HT-29 (cell line): ENCODE results near the gene GLI3. TPM values are rescaled to one million over a fixed set of nuclear protein-coding genes. Genes with fewer than 3 reads are reported as not detected.

ENCODE experiments used
- DNase-seq: peaks from one replicate; pipeline ENCODE4 v3.0.0-alpha.2; 2015; ENCODE audit warnings: low spot score
- total RNA-seq: library from RNA; depleted of rRNA; stranded (reverse); fragments of >200 nt; shearing (Covaris generic); gene quantifications from 2 replicates; pipeline ENCODE4 v1.2.3, GENCODE V29; 2014; rRNA removed

Gene GLI3
- not detected in 2 replicates for total RNA-seq

- no peak for DNase-seq
These were observed at the start of gene GLI3 for GRCh38 chr7:42236976-42237810. Gene GLI3 (minus strand): TSS chr7:42237209. CDS start chr7:42223253, 13,956 bp downstream.

- no peak for DNase-seq
These were observed 48.4 kb upstream of the GLI3 start for GRCh38 chr7:42285383-42285824.

GRCh38 chr7:42283553-42283952 lies 46.5 kb upstream of the GLI3 start:
- DNase-seq, result no peak

- no peak for DNase-seq
These were observed 41.3 kb upstream of the GLI3 start for GRCh38 chr7:42278344-42278743.

GRCh38 chr7:42274053-42274452 lies 37.0 kb upstream of the GLI3 start:
- no peak for DNase-seq

- DNase-seq, result peak; percentile 5
These were observed 36.0 kb upstream of the GLI3 start for GRCh38 chr7:42272793-42273665.

GRCh38 chr7:42269161-42269560 lies 32.2 kb upstream of the GLI3 start:
- DNase-seq, result no peak

- DNase-seq, result no peak
These were observed 27.7 kb upstream of the GLI3 start for GRCh38 chr7:42264702-42265101.

GRCh38 chr7:42263971-42264370 lies 27.0 kb upstream of the GLI3 start:
- DNase-seq, result no peak

GRCh38 chr7:42262964-42263363 lies 26.0 kb upstream of the GLI3 start:
- no peak for DNase-seq

GRCh38 chr7:42254217-42254616 lies 17.2 kb upstream of the GLI3 start:
- no peak for DNase-seq

- DNase-seq, result no peak
These were observed 16.3 kb upstream of the GLI3 start for GRCh38 chr7:42253316-42253715.

- no peak for DNase-seq
These were observed 13.4 kb upstream of the GLI3 start for GRCh38 chr7:42250411-42250810.

- no peak for DNase-seq
These were observed 11.6 kb upstream of the GLI3 start for GRCh38 chr7:42248579-42248978.

- DNase-seq, result no peak
These were observed 10.3 kb upstream of the GLI3 start for GRCh38 chr7:42247301-42247700.

GRCh38 chr7:42244828-42245227 lies 7.8 kb upstream of the GLI3 start:
- DNase-seq, result no peak

- no peak for DNase-seq
These were observed 5.4 kb upstream of the GLI3 start for GRCh38 chr7:42242381-42242780.

- no peak for DNase-seq
These were observed 4.4 kb upstream of the GLI3 start for GRCh38 chr7:42241424-42241823.

GRCh38 chr7:42240416-42240815 lies 3.4 kb upstream of the GLI3 start:
- DNase-seq, result no peak

GRCh38 chr7:42238709-42239366 lies 1.8 kb upstream of the GLI3 start:
- no peak for DNase-seq

- DNase-seq, result no peak
These were observed 967 bp upstream of the GLI3 start for GRCh38 chr7:42237811-42238541.
